Trophoblast cell (in vitro differentiated cells and primary cell): Measurements from ENCODE around the gene NOXA1.

Source experiments
- DNase-seq, 2 donors: peaks; one replicate each; pipeline ENCODE4 v3.0.0-alpha.2; 2016
- H2AFZ ChIP-seq: 2 replicates; pipeline ENCODE4 v1.6.1; 2013; ENCODE audit warnings: low read length, moderate library complexity, mild to moderate bottlenecking; ENCODE audit not compliant: insufficient read depth, poor library complexity
- H2AK5ac ChIP-seq: 2 replicates; pipeline ENCODE4 v1.6.1; 2013; ENCODE audit warnings: mild to moderate bottlenecking, low read length
- H2BK120ac ChIP-seq: 2 replicates; pipeline ENCODE4 v1.6.1; 2013; ENCODE audit warnings: low read length, mild to moderate bottlenecking, moderate library complexity; ENCODE audit not compliant: insufficient read depth, poor library complexity
- H2BK12ac ChIP-seq: 2 replicates; pipeline ENCODE4 v1.6.1; 2013; ENCODE audit warnings: mild to moderate bottlenecking, low read length, moderate library complexity
- H2BK5ac ChIP-seq: 2 replicates; pipeline ENCODE4 v1.6.1; 2013; ENCODE audit warnings: low read length, low read depth, moderate library complexity, mild to moderate bottlenecking; ENCODE audit not compliant: poor library complexity
- H3K14ac ChIP-seq: 2 replicates; pipeline ENCODE4 v1.6.1; 2013; ENCODE audit warnings: mild to moderate bottlenecking, low read length
- H3K18ac ChIP-seq: 2 replicates; pipeline ENCODE4 v1.6.1; 2013; ENCODE audit warnings: mild to moderate bottlenecking, low read length
- H3K23ac ChIP-seq: 2 replicates; pipeline ENCODE4 v1.6.1; 2013; ENCODE audit warnings: low read length
- H3K27ac ChIP-seq: 2 replicates; pipeline ENCODE4 v1.5.1; 2013; ENCODE audit warnings: low read depth, mild to moderate bottlenecking, inconsistent platforms, low read length, moderate library complexity
- H3K27me3 ChIP-seq: 2 replicates; pipeline ENCODE4 v1.6.1; 2013; ENCODE audit warnings: inconsistent platforms, mild to moderate bottlenecking, low read length, moderate library complexity; ENCODE audit not compliant: insufficient read depth
- H3K36me3 ChIP-seq, 2 experiments: 1 replicate in 1 of 2; 2 replicates in 1 of 2; pipeline ENCODE4 v1.6.1; 2013; ENCODE audit warnings: low read length in 2 of 2, mild to moderate bottlenecking in 2 of 2, moderate library complexity in 1 of 2; ENCODE audit not compliant: insufficient read depth in 2 of 2, control insufficient read depth in 1 of 2
- H3K4ac ChIP-seq: 2 replicates; pipeline ENCODE4 v1.6.1; 2013; ENCODE audit warnings: low read depth, mild to moderate bottlenecking, low read length, moderate library complexity
- H3K4me1 ChIP-seq, 2 experiments: 1 replicate in 1 of 2; 2 replicates in 1 of 2; pipeline ENCODE4 v1.6.1; 2013; ENCODE audit warnings: low read length in 2 of 2, mild to moderate bottlenecking in 2 of 2, moderate library complexity in 1 of 2; ENCODE audit not compliant: insufficient read depth in 2 of 2, control insufficient read depth in 1 of 2
- H3K4me2 ChIP-seq: 2 replicates; pipeline ENCODE4 v1.6.1; 2013; ENCODE audit warnings: inconsistent platforms, mild to moderate bottlenecking, low read length, moderate library complexity
- H3K4me3 ChIP-seq: 2 replicates; pipeline ENCODE4 v1.5.1; 2013; ENCODE audit warnings: mild to moderate bottlenecking, low read depth, low read length, inconsistent platforms
- H3K79me1 ChIP-seq: one replicate; pipeline ENCODE4 v1.6.1; 2013; ENCODE audit warnings: low read length
- H3K79me2 ChIP-seq: 2 replicates; pipeline ENCODE4 v1.6.1; 2013; ENCODE audit warnings: low read length, mild to moderate bottlenecking; ENCODE audit not compliant: control insufficient read depth, insufficient read depth, poor library complexity
- H3K9ac ChIP-seq: 2 replicates; pipeline ENCODE4 v1.6.1; 2013; ENCODE audit warnings: mild to moderate bottlenecking, low read length
- H3K9me3 ChIP-seq: 2 replicates; pipeline ENCODE4 v1.6.1; 2013; ENCODE audit warnings: low read depth, mild to moderate bottlenecking, control low read depth, inconsistent platforms, low read length; ENCODE audit not compliant: insufficient read depth
- H4K12ac ChIP-seq: 2 replicates; pipeline ENCODE4 v1.6.1; 2013; ENCODE audit warnings: low read depth, mild to moderate bottlenecking, low read length, moderate library complexity
- H4K8ac ChIP-seq: 2 replicates; pipeline ENCODE4 v1.6.1; 2013; ENCODE audit warnings: low read depth, mild to moderate bottlenecking, low read length, moderate library complexity
- H4K91ac ChIP-seq: one replicate; pipeline ENCODE4 v1.6.1; 2013; ENCODE audit warnings: low read depth, mild to moderate bottlenecking, low read length, moderate library complexity
- WGBS: extraction: QIAGEN DNeasy Blood & Tissue Kit; methylation state at CpG from one replicate; pipeline ENCODE4 v1.1.7; 2013; ENCODE audit warnings: missing lambda C conversion rate; ENCODE audit not compliant: insufficient read length, insufficient coverage; ENCODE audit errors: extremely low coverage; 5-methylcytosine and 5-hydroxymethylcytosine counted together

The NOXA1 gene

DNA sequence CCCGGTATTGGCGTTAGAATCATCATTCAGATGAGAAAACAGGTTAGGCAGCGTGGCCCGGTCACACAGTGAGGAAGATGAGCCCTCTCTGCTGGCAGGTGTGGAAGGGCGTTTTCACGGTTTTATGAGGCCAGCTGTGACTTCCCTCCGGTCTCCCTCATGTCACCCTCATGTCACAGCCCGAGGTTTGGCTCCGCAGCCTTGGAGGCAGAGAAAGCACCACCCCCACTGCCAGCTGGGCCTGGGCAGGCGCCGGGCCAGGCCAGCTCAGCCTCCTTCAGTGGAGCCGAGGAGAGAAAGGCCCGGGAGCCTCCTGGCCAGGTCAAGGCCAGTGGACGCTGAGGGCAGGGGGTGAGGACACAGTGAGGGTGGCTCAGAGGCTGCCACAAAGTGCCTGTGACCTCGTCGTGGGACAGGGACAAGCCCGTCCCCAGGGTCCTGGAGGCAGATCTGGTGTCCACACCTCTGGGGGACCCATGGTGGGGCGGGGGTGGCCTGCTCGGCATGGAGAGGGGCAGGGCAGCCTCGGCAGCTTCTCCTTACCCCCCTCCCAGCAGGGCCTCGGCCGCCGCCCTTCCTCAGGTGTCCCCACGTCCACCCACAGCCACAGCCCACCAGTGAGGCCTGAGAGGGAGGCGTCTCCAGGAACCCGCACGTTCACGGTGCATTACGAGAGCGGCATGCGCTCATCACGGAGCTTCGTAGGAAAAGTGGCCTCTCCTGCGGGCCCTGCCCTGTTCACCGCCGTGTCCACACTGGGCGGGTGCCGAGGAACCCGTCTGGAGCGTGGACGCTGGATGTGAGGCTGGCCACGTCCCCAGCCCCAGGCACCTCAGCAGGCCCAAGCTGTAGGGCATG, 32.4 kb upstream of the NOXA1 start:
- Histone ChIP-seq H3K9ac (no peak overlapping the region), H2BK5ac (no peak overlapping the region), H3K4me1 (no peaks in the 10 kb centered on the region), H2BK120ac (no peak overlapping the region), H3K27ac (no peak overlapping the region), H2AFZ (no peak overlapping the region), H4K91ac (no peak overlapping the region), H4K8ac (no peak overlapping the region), H3K4me3 (no peak overlapping the region), H3K9me3 (no peaks in the 10 kb centered on the region), H2AK5ac (no peak overlapping the region), H3K27me3 (no peaks in the 10 kb centered on the region), H3K4ac (no peak overlapping the region), H3K14ac (no peak overlapping the region), H2BK12ac (no peak overlapping the region), H3K18ac (no peak overlapping the region), H3K79me2 (no peaks in the 10 kb centered on the region), H3K79me1 (no peaks in the 10 kb centered on the region), H3K36me3 (no peaks in the 10 kb centered on the region), H3K4me2 (no peak overlapping the region), H3K23ac (no peak overlapping the region), H4K12ac (no peak overlapping the region)
- WGBS = no CpG with 5 or more reads among the region's 42 CpGs
- no peak for DNase-seq

DNA sequence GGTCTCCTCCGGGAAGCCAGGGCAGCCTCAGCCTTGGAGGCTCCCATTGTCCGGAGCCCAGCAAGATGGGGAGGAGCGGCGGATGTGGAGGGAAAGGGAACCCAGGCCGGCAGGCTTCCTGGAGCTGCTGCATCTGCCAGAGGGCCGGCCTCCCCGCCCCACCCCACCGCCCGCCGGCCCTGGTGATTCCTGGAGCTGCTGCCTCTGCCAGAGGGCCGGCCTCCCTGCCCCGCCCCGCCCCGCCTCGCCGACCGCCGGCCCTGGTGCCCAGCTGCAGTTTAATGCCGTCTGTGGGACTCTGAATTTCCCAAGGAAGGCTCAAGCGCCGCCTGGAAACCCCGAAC, 31.8 kb upstream of the NOXA1 start:
- H3K4ac ChIP-seq = no peak overlapping the region
- no peaks in the 10 kb centered on the region for H3K9me3 ChIP-seq
- H2BK12ac ChIP-seq = no peak overlapping the region
- H3K36me3 ChIP-seq = no peaks in the 10 kb centered on the region
- no peak overlapping the region for H3K23ac ChIP-seq
- H3K79me1 ChIP-seq = no peaks in the 10 kb centered on the region
- H3K14ac ChIP-seq = no peak overlapping the region
- no CpG with 5 or more reads among the region's 22 CpGs for WGBS
- H3K79me2 ChIP-seq = no peaks in the 10 kb centered on the region
- no peak overlapping the region for H3K4me3 ChIP-seq
- no peak overlapping the region for H4K91ac ChIP-seq
- H3K27me3 ChIP-seq = no peaks in the 10 kb centered on the region
- H4K8ac ChIP-seq = no peak overlapping the region
- no peak for DNase-seq
- no peak overlapping the region for H3K9ac ChIP-seq
- H4K12ac ChIP-seq = no peak overlapping the region
- no peak overlapping the region for H2AK5ac ChIP-seq
- H3K4me1 ChIP-seq = peaks cover 0 to 2% of the 10 kb centered on the region in 2 experiments
- H3K27ac ChIP-seq = no peak overlapping the region
- no peak overlapping the region for H2AFZ ChIP-seq
- no peak overlapping the region for H3K18ac ChIP-seq
- H3K4me2 ChIP-seq = no peak overlapping the region
- no peak overlapping the region for H2BK120ac ChIP-seq
- no peak overlapping the region for H2BK5ac ChIP-seq

DNA sequence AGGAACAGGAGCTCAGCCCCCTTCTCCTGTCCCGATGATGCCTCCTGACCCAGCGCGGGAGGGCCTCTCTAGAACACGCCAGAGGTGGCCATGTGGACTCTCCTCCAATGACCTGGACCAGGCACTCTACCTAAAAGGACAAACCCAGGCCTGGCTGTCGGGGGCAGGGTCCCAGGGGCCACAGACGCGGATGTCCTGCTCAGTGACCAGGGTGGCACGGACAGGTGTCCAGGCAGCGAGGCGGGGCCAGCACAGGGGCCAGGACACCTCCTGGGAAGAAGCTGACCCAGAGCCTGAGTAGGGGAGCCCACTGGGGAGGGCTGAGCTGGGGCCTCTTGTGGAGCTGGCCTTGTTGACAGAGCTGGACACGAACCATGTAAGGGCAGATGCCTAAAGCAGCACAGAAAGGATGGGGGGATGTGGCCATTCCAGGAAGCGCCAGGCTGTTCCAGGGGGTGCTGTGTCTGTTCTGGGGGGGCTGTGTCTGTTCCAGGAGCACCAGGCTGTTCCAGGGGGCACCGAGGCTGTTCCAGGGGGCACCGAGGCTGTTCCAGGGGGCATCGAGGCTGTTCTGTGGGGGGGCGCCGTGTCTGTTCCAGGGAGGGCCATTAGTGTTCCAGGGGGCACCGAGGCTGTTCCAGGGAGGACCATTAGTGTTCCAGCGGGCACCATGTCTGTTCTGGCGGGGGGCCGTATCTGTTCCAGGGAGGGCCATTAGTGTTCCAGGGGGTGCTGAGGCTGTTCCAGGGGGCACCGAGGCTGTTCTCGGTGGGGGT, 30.8 kb upstream of the NOXA1 start:
- peaks cover 0 to 5% of the 10 kb centered on the region in 2 experiments for H3K4me1 ChIP-seq
- no peak overlapping the region for H4K8ac ChIP-seq
- DNase-seq = no peak
- H3K4ac ChIP-seq = no peak overlapping the region
- no peak overlapping the region for H3K4me3 ChIP-seq
- no peak overlapping the region for H2BK5ac ChIP-seq
- H3K36me3 ChIP-seq = no peaks in the 10 kb centered on the region
- no peak overlapping the region for H4K12ac ChIP-seq
- no peak overlapping the region for H3K23ac ChIP-seq
- no CpG with 5 or more reads among the region's 23 CpGs for WGBS
- no peaks in the 10 kb centered on the region for H3K79me2 ChIP-seq
- no peak overlapping the region for H2AK5ac ChIP-seq
- no peaks in the 10 kb centered on the region for H3K27me3 ChIP-seq
- no peak overlapping the region for H3K4me2 ChIP-seq
- no peak overlapping the region for H3K14ac ChIP-seq
- H2BK120ac ChIP-seq = no peak overlapping the region
- no peaks in the 10 kb centered on the region for H3K79me1 ChIP-seq
- H4K91ac ChIP-seq = no peak overlapping the region
- no peak overlapping the region for H3K18ac ChIP-seq
- H3K9me3 ChIP-seq = no peaks in the 10 kb centered on the region
- no peak overlapping the region for H2BK12ac ChIP-seq
- H3K9ac ChIP-seq = no peak overlapping the region
- H3K27ac ChIP-seq = no peak overlapping the region
- H2AFZ ChIP-seq = no peak overlapping the region

GRCh38 chr9:137393176-137394150, 29.7 kb upstream of the NOXA1 start:
- Histone ChIP-seq H3K4me3 (no peak overlapping the region), H3K18ac (no peak overlapping the region), H3K14ac (no peak overlapping the region), H2AK5ac (no peak overlapping the region), H3K79me2 (no peaks in the 10 kb centered on the region), H3K4me2 (no peak overlapping the region), H4K8ac (no peak overlapping the region), H3K79me1 (no peaks in the 10 kb centered on the region), H3K27me3 (no peaks in the 10 kb centered on the region), H4K91ac (no peak overlapping the region), H3K27ac (no peak overlapping the region), H3K9me3 (no peaks in the 10 kb centered on the region), H2BK5ac (no peak overlapping the region), H3K4me1 (peaks cover 0 to 5% of the 10 kb centered on the region in 2 experiments), H3K36me3 (no peaks in the 10 kb centered on the region), H3K9ac (no peak overlapping the region), H2BK120ac (no peak overlapping the region), H2AFZ (no peak overlapping the region), H3K23ac (no peak overlapping the region), H3K4ac (no peak overlapping the region), H2BK12ac (no peak overlapping the region), H4K12ac (no peak overlapping the region)
- WGBS = no CpG with 5 or more reads among the region's 28 CpGs
- DNase-seq = no peak
